K562 (cell line): Measurements from ENCODE around the gene KCNK2. TPM values are rescaled to one million over a fixed set of nuclear protein-coding genes. Genes with fewer than 3 reads are reported as not detected.

Source experiments
- ATAC-seq: fragments of 200-7000 bp; cut with Tn5 transposase; 3 replicates; pipeline ENCODE4 v1.9.1; 2020; ENCODE audit warnings: moderate library complexity
- BruUV-seq: library from RNA; stranded (reverse); fragments of 400-500 nt; replicated peaks from 2 replicates; lab custom pipeline; 2021; lab: Mats Ljungman, UMichigan
- CTCF ChIA-PET: fragments of 300-600 bp; formaldehyde crosslinking; extraction: SDS; loops from one replicate; lab custom pipeline; 2021; ENCODE audit warnings: low intra/inter-chr PET ratio; lab: Yijun Ruan, JAX
- POLR2A ChIA-PET: fragments of 300-600, 350-650 bp; sonication (Branson Sonifier 250); formaldehyde crosslinking; extraction: SDS; loops from one replicate; lab custom pipeline; 2021; ENCODE audit warnings: antibody characterized with exemption, inconsistent platforms; lab: Yijun Ruan, JAX
- DNase-seq, 4 experiments: peaks; one replicate each; pipeline versions ENCODE4 v3.0.0 to v3.0.0-alpha.2; 2011 to 2018; ENCODE audit warnings: low spot score in 3 of 4, mixed read lengths in 3 of 4; ENCODE audit errors: extremely low read depth in 1 of 4
- FAIRE-seq: peaks from 2 replicates; lab custom pipeline; 2011; peaks lifted over from hg19 to GRCh38; lab: Jason Lieb, UNC
- H2AFZ ChIP-seq: 2 replicates; pipeline ENCODE4 v1.6.0; 2011; ENCODE audit warnings: low read depth, low read length, control low read depth, inconsistent platforms
- H3K27ac ChIP-seq: fragments of 200-600 bp; 3 replicates; pipeline ENCODE4 v1.8.0; 2011; ENCODE audit warnings: low read depth, mild to moderate bottlenecking, control low read depth, inconsistent platforms, low read length, moderate library complexity, mixed read lengths; ENCODE audit errors: extremely low read depth
- H3K27me3 ChIP-seq, 2 experiments: fragments of 300-600 bp in 1 of 2; 2 replicates in 1 of 2; 3 replicates in 1 of 2; pipeline versions ENCODE4 v1.6.0 to v1.8.0; 2011; ENCODE audit warnings: inconsistent platforms in 2 of 2, low read length in 2 of 2, mild to moderate bottlenecking in 1 of 2, mixed read lengths in 1 of 2, moderate library complexity in 1 of 2; ENCODE audit not compliant: control insufficient read depth in 2 of 2, insufficient read depth in 2 of 2
- H3K36me3 ChIP-seq: fragments of 300-600 bp; 3 replicates; pipeline ENCODE4 v1.8.0; 2011; ENCODE audit warnings: mild to moderate bottlenecking, low read length, inconsistent platforms; ENCODE audit not compliant: control insufficient read depth, insufficient read depth
- H3K4me1 ChIP-seq, 2 experiments: fragments of 200-600 bp in 1 of 2; replicated peaks in 1 of 2; 2 replicates in 1 of 2; 3 replicates in 1 of 2; pipeline versions ENCODE4 v1.5.1 to v1.8.0; 2011; ENCODE audit warnings: inconsistent platforms in 2 of 2, low read length in 2 of 2, mild to moderate bottlenecking in 1 of 2, mixed read lengths in 1 of 2, moderate library complexity in 1 of 2; ENCODE audit not compliant: control insufficient read depth in 2 of 2, insufficient read depth in 2 of 2
- H3K4me2 ChIP-seq: 2 replicates; pipeline ENCODE4 v1.6.1; 2011; ENCODE audit warnings: low read length, control low read depth, inconsistent platforms, mixed read lengths; ENCODE audit not compliant: insufficient read depth
- H3K4me3 ChIP-seq: fragments of 200-600 bp; sonication (generic), shearing (Covaris generic); 2 replicates; pipeline ENCODE4 v1.5.1; 2016; ENCODE audit warnings: control low read depth, inconsistent platforms
- H3K79me2 ChIP-seq: fragments of 200-600 bp; 3 replicates; pipeline ENCODE4 v1.8.0; 2011; ENCODE audit warnings: low read length, inconsistent platforms; ENCODE audit not compliant: control insufficient read depth, insufficient read depth
- H3K9ac ChIP-seq, 2 experiments: 2 replicates each; pipeline versions ENCODE4 v1.6.0 to v1.6.1; 2011; ENCODE audit warnings: low read depth in 2 of 2, low read length in 2 of 2, control low read depth in 1 of 2, inconsistent platforms in 1 of 2, mild to moderate bottlenecking in 1 of 2, mixed read lengths in 1 of 2; ENCODE audit not compliant: insufficient read depth in 1 of 2
- H3K9me1 ChIP-seq: one replicate; pipeline ENCODE4 v1.6.0; 2011; ENCODE audit warnings: inconsistent platforms, mild to moderate bottlenecking, low read length, moderate library complexity; ENCODE audit not compliant: control insufficient read depth, insufficient read depth
- H3K9me3 ChIP-seq: replicated peaks from 2 replicates; pipeline ENCODE4 v1.5.1; 2011; ENCODE audit warnings: low read depth, low read length, inconsistent platforms; ENCODE audit not compliant: control insufficient read depth, insufficient read depth
- H4K20me1 ChIP-seq: replicated peaks from 2 replicates; pipeline ENCODE4 v1.6.1; 2011; ENCODE audit warnings: low read length, inconsistent platforms, mixed read lengths; ENCODE audit not compliant: control insufficient read depth, insufficient read depth
- FOS ChIP-seq: IDR thresholded peaks from 3 replicates; pipeline ENCODE4 v1.6.1; 2011; ENCODE audit not compliant: insufficient read length; ENCODE audit errors: extremely low read depth
- MED1 ChIP-seq: sonication (generic); formaldehyde crosslinking; IDR thresholded peaks from 2 replicates; pipeline ENCODE4 v1.8.1; 2023; ENCODE audit warnings: missing genetic modification reagents, borderline replicate concordance
- MEF2D ChIP-seq: conservative IDR thresholded peaks from 2 replicates; pipeline ENCODE4 v1.6.1; 2016; ENCODE audit warnings: low read depth, missing genetic modification characterization, missing compliant biosample characterization
- MEIS2 ChIP-seq: fragments of 450-650 bp; IDR thresholded peaks from 2 replicates; pipeline ENCODE4 v1.6.1; 2014; ENCODE audit warnings: mild to moderate bottlenecking; ENCODE audit not compliant: partially characterized antibody
- PBX2 ChIP-seq, 2 experiments: IDR thresholded peaks in 1 of 2; conservative IDR thresholded peaks in 1 of 2; 2 replicates each; pipeline ENCODE4 v1.6.1; 2016; ENCODE audit warnings: low read depth in 2 of 2, mild to moderate bottlenecking in 1 of 2, missing compliant biosample characterization in 1 of 2, missing genetic modification characterization in 1 of 2, moderate library complexity in 1 of 2
- POLR2A ChIP-seq: fragments of 450-650 bp; conservative IDR thresholded peaks from 2 replicates; pipeline ENCODE4 v1.6.1; 2016
- SRSF9 ChIP-seq: fragments of 200-400 bp; formaldehyde crosslinking; IDR thresholded peaks from 2 replicates; pipeline ENCODE4 v1.6.1; 2017; ENCODE audit warnings: low read depth, low read length, borderline replicate concordance
- YY1 ChIP-seq, 3 experiments: IDR thresholded peaks; 2 replicates each; pipeline ENCODE4 v1.6.1; 2011; ENCODE audit warnings: low read length in 2 of 3, mild to moderate bottlenecking in 2 of 3, moderate library complexity in 2 of 3, borderline replicate concordance in 1 of 3, control low read depth in 1 of 3, low read depth in 1 of 3; ENCODE audit not compliant: insufficient read depth in 3 of 3, insufficient replicate concordance in 2 of 3, control insufficient read depth in 1 of 3, insufficient read length in 1 of 3; ENCODE audit errors: extremely low read depth in 1 of 3
- ZNF764 ChIP-seq: fragments of 250-450 bp; sonication (Bioruptor Pico); IDR thresholded peaks from 2 replicates; pipeline ENCODE4 v1.4.0; 2020; ENCODE audit warnings: low read depth, mild to moderate bottlenecking, moderate library complexity
- WGBS: fragments of 100-300 bp; shearing (Covaris generic); methylation state at CpG from one replicate; pipeline ENCODE4 v1.1.6; 2016; ENCODE audit warnings: low coverage, mixed read lengths; ENCODE audit not compliant: insufficient coverage; ENCODE audit errors: missing lambda C conversion rate; 5-methylcytosine and 5-hydroxymethylcytosine counted together
- in situ Hi-C: fragments of 300-500 bp; cut with MboI; formaldehyde crosslinking; loops from 4 replicates; pipeline ENCODE4 v1.15.0; 2018; ENCODE audit warnings: inconsistent platforms, mixed read lengths
- intact Hi-C: fragments of 100-400 bp; cut with micrococcal nuclease; formaldehyde crosslinking; loops from 2 replicates; pipeline ENCODE4 v1.14.2; 2022
- polyA plus RNA-seq, 8 experiments: library from polyadenylated mRNA; depleted of rRNA in 4 of 8; stranded (reverse) in 5 of 8; unstranded in 3 of 8; fragments of >200 nt; fragmentation: Nextera tagmentation in 2 of 8; fragmentation: Illumina TruSeq in 1 of 8; extraction: Ambion mirVana in 2 of 8; extraction: Trizol in 1 of 8; gene quantifications; 2 replicates each; pipeline versions ENCODE4 v1.2.1 to v1.2.3, GENCODE V29; 2011 to 2014; ENCODE audit warnings: inconsistent platforms in 1 of 8, missing spikeins in 1 of 8
- total RNA-seq, 7 experiments: library from RNA; depleted of rRNA in 6 of 7; stranded (reverse); fragments of >200 nt in 6 of 7; fragmentation: Illumina TruSeq in 2 of 7; extraction: Trizol in 2 of 7; gene quantifications; 2 replicates each; pipeline versions ENCODE4 v1.2.1 to v1.2.3, GENCODE V29; 2011 to 2021; ENCODE audit warnings: low replicate concordance in 1 of 7
- TF ChIP-seq, protein P1 (sequence below), 3 experiments: IDR thresholded peaks in 2 of 3; conservative IDR thresholded peaks in 1 of 3; 2 replicates each; pipeline ENCODE4 v1.5.1; 2011 to 2012; ENCODE audit warnings: low read length in 3 of 3, mild to moderate bottlenecking in 3 of 3, control low read depth in 2 of 3, improper control_type of control experiment in 1 of 3, inconsistent platforms in 1 of 3, low read depth in 1 of 3, mixed read lengths in 1 of 3, moderate library complexity in 1 of 3; ENCODE audit not compliant: insufficient read depth in 2 of 3

Gene KCNK2
- total and polyA plus RNA-seq, 9 of the 15 experiments (the other 6 are each of a cell fraction or from before 2014, with no cell fraction given) = 0.04 to 0.13 (median 0.05) TPM; not detected in 3

GRCh38 chr1:215076322-215076721, 6.2 kb upstream of the KCNK2 start:
- TF ChIP-seq FOS = no peak
- no peak for TF ChIP-seq ZNF764 (CRISPR knock-in tag)
- peak; percentile 39 for TF ChIP-seq MEIS2
- no peak for TF ChIP-seq MED1 (CRISPR knock-in tag)
- TF ChIP-seq, protein P1, sequence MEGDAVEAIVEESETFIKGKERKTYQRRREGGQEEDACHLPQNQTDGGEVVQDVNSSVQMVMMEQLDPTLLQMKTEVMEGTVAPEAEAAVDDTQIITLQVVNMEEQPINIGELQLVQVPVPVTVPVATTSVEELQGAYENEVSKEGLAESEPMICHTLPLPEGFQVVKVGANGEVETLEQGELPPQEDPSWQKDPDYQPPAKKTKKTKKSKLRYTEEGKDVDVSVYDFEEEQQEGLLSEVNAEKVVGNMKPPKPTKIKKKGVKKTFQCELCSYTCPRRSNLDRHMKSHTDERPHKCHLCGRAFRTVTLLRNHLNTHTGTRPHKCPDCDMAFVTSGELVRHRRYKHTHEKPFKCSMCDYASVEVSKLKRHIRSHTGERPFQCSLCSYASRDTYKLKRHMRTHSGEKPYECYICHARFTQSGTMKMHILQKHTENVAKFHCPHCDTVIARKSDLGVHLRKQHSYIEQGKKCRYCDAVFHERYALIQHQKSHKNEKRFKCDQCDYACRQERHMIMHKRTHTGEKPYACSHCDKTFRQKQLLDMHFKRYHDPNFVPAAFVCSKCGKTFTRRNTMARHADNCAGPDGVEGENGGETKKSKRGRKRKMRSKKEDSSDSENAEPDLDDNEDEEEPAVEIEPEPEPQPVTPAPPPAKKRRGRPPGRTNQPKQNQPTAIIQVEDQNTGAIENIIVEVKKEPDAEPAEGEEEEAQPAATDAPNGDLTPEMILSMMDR (IDR thresholded peaks at IDR 0.05 in 2 of 3, conservative IDR thresholded peaks at IDR 0.05 in 1 of 3; ENCODE audit: insufficient read depth in 2 of 3, low read depth in 1 of 3, low read length in 3 of 3) = peak in 2 of 3 experiments; percentile 11 to 27; a peak in 1 of 6 replicates
- no peak for TF ChIP-seq PBX2 (CRISPR knock-in tag; IDR thresholded peaks at IDR 0.05; ENCODE audit: low read depth)
- peak; percentile 43; the same call in 1 of the 2 replicates for TF ChIP-seq PBX2 (tag; conservative IDR thresholded peaks at IDR 0.05; ENCODE audit: low read depth)
- no peak for TF ChIP-seq MEF2D (tag)
- TF ChIP-seq SRSF9 = no peak
- TF ChIP-seq POLR2A = no peak
- TF ChIP-seq YY1 (IDR thresholded peaks at IDR 0.05; ENCODE audit: borderline replicate concordance in 1 of 3, control insufficient read depth in 1 of 3, extremely low read depth in 1 of 3, insufficient read depth in 3 of 3, insufficient read length in 1 of 3, insufficient replicate concordance in 2 of 3, low read depth in 1 of 3, low read length in 2 of 3) = no peak
- ChIA-PET POLR2A (no interaction called here), CTCF (no interaction called here)
- no peaks in the 10 kb centered on the region for H3K36me3 ChIP-seq
- peak in 1 of 4 experiments; percentile 21 for DNase-seq
- H3K9me3 ChIP-seq = no peaks in the 10 kb centered on the region
- H3K4me1 ChIP-seq = no peaks in the 10 kb centered on the region
- peak; percentile 64; the same call in 2 of the 3 replicates for ATAC-seq
- H3K9me1 ChIP-seq = no peaks in the 10 kb centered on the region
- H3K4me3 ChIP-seq = no peak overlapping the region
- H3K79me2 ChIP-seq = no peaks in the 10 kb centered on the region
- in situ Hi-C loops (no loop called here), intact Hi-C loops (no loop called here)
- FAIRE-seq = no peak
- BruUV-seq = no TSS peak
- H3K27me3 ChIP-seq = no peaks in the 10 kb centered on the region
- H3K27ac ChIP-seq = no peak overlapping the region
- no peaks in the 10 kb centered on the region for H4K20me1 ChIP-seq
- H2AFZ ChIP-seq = no peak overlapping the region
- no peak overlapping the region for H3K9ac ChIP-seq
- 0% methylated on average over 1 of the region's 1 CpG for WGBS
- H3K4me2 ChIP-seq = no peak overlapping the region
